Aorta (tissue), 5 donors: ENCODE data around the gene THRSP. TPM values are rescaled to one million over a fixed set of nuclear protein-coding genes. Genes with fewer than 3 reads are reported as not detected.
"Not testable (repeated sequence)": the region's sequence is repeated elsewhere in the genome, so short reads cannot be mapped to it uniquely, and the experiment has no call there.

ENCODE experiments used
- ATAC-seq: fragments of 200-7000 bp; cut with Tn5 transposase; one replicate; pipeline ENCODE4 v1.9.1; 2022; ENCODE audit warnings: moderate library complexity; ENCODE audit not compliant: low FRiP score
- DNase-seq, 2 donors: peaks; one replicate each; pipeline ENCODE4 v3.0.0-alpha.2; 2020
- H3K27ac ChIP-seq, 2 donors: one replicate each; pipeline ENCODE4 v1.5.1; 2013; ENCODE audit warnings: low read length in 2 of 2, mild to moderate bottlenecking in 2 of 2, moderate library complexity in 2 of 2, control low read depth in 1 of 2, inconsistent platforms in 1 of 2, low read depth in 1 of 2
- H3K27me3 ChIP-seq, 2 donors: one replicate each; pipeline ENCODE4 v1.6.1; 2013; ENCODE audit warnings: control low read depth in 1 of 2, low read length in 1 of 2, mild to moderate bottlenecking in 1 of 2, moderate library complexity in 1 of 2; ENCODE audit not compliant: insufficient read depth in 2 of 2, control insufficient read depth in 1 of 2
- H3K36me3 ChIP-seq, 2 donors: one replicate each; pipeline ENCODE4 v1.6.1; 2013; ENCODE audit warnings: control low read depth in 1 of 2, low read length in 1 of 2, mild to moderate bottlenecking in 1 of 2; ENCODE audit not compliant: insufficient read depth in 2 of 2, control insufficient read depth in 1 of 2
- H3K4me1 ChIP-seq, 2 donors: one replicate each; pipeline ENCODE4 v1.6.1; 2013; ENCODE audit warnings: low read length in 2 of 2, control low read depth in 1 of 2, mild to moderate bottlenecking in 1 of 2, moderate library complexity in 1 of 2; ENCODE audit not compliant: insufficient read depth in 2 of 2, control insufficient read depth in 1 of 2
- H3K4me3 ChIP-seq, 2 donors: one replicate each; pipeline ENCODE4 v1.5.1; 2013; ENCODE audit warnings: low read length in 2 of 2, control low read depth in 1 of 2, mild to moderate bottlenecking in 1 of 2
- H3K9me3 ChIP-seq: one replicate; pipeline ENCODE4 v1.6.1; 2013; ENCODE audit warnings: mild to moderate bottlenecking, low read length; ENCODE audit not compliant: control insufficient read depth
- WGBS, 2 donors: extraction: QIAGEN DNeasy Blood & Tissue Kit; methylation state at CpG; one replicate each; pipeline ENCODE4 v1.1.7; 2013; 5-methylcytosine and 5-hydroxymethylcytosine counted together
- intact Hi-C, 2 donors: fragments of 100-400 bp; cut with DNase I; formaldehyde crosslinking; loops; one replicate each; pipeline versions ENCODE4 v1.14.2 to v1.15.0; 2022
- polyA plus RNA-seq, 2 donors: library from polyadenylated mRNA; stranded (reverse); fragments of 200-250 nt; gene quantifications; one replicate each; pipeline ENCODE4 v1.2.3, GENCODE V29; 2013
- total RNA-seq, 2 donors: library from RNA; stranded (reverse); fragmentation: NEBNext Ultra II Directional; extraction: Animal tissue kit (Norgen Biotek cat#: 25700); gene quantifications; one replicate each; pipeline ENCODE4 v1.2.1, GENCODE V29; 2021
- donor health status: healthy with polysubstance abuse.
- donor health status: Bipolar disorder and iron deficiency.
- donor health status: DM: no; HTN: no; CAD: no.
- donor health status: DM: no; HTN: no; CAD: no.
- donor health status: DM: yes; HTN: yes; CAD: no.

THRSP gene
- total and polyA plus RNA-seq, 4 donors: 1.4 to 2.7 TPM; not detected in 2

DNA sequence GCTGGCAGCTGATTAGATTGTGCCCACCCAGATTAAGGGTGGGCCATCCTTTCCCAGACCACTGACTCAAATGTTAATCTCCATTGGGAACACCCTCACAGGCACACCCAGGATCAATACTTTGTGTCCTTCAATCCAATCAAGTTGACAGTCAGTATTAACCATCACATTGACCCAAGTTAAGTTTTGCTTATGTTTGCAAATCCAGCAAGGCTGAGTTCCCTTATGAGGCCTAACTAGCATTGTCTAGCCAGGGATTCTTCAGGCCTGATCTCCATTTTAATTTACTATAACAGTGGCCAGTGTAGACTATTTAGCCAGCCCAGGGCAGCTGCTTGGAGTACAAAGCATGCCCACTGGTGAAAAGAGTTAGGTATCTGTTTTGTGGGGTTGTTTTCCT, 38.3 kb upstream of the THRSP start:
- H3K9me3 ChIP-seq: no peaks in the 10 kb centered on the region
- intact Hi-C loops: no loop called here
- H3K27me3 ChIP-seq: no peaks in the 10 kb centered on the region
- H3K27ac ChIP-seq: no peak overlapping the region
- no peaks in the 10 kb centered on the region for H3K4me1 ChIP-seq
- no peaks in the 10 kb centered on the region for H3K36me3 ChIP-seq
- H3K4me3 ChIP-seq: no peak overlapping the region
- ATAC-seq (no peak), DNase-seq (no peak)

DNA sequence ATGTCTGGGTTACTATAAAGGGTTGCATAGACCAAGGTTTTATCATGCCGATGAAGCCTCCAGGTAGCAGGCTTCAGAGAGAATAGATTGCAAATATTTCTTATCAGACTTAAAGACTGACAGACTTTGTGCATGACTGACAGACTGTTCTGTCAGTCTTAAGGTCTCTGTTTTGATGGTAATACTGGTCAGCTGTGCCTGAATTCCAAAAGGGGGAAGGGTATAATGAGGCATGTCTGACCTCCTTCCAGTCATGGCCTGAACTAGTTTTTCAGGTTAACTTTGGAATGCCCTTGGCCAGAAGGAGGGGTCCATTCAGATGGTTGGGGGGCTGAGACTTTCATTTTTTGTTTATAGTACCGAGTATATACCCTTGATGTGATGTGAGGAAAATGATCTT, 35.9 kb upstream of the THRSP start:
- ATAC-seq: no peak
- intact Hi-C loops: no loop called here
- Histone ChIP-seq H3K4me1 (no peaks in the 10 kb centered on the region), H3K4me3 (no peak overlapping the region), H3K9me3 (no peaks in the 10 kb centered on the region), H3K36me3 (no peaks in the 10 kb centered on the region), H3K27ac (no peak overlapping the region), H3K27me3 (no peaks in the 10 kb centered on the region)
- DNase-seq: no peak
- WGBS, 2 donors: 94 to 98% methylated on average over 2 of the region's 2 CpGs

DNA sequence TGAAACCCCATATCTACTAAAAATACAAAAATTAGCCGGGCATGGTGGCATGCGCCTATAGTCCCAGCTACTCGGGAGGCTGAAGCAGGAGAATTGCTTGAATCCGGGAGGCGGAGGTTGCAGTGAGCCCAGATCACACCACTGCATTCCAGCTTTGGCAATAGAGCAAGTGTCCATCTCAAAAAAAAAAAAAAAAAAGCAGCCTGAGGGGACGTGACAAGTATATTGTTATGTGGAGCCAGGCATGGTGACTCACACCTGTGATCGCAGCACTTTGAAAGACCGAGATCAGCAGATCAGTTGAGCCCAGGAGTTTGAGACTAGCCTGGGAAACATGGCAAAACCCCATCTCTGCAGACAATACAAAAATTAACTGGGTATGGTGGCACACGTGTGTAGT, 35.2 kb upstream of the THRSP start:
- ATAC-seq, DNase-seq, intact Hi-C loops, H3K4me1 ChIP-seq, H3K27me3 ChIP-seq, H3K4me3 ChIP-seq, H3K27ac ChIP-seq, H3K9me3 ChIP-seq, H3K36me3 ChIP-seq: not testable (repeated sequence)
- WGBS, 2 donors: 73 to 78% methylated on average over 9 of the region's 9 CpGs

DNA sequence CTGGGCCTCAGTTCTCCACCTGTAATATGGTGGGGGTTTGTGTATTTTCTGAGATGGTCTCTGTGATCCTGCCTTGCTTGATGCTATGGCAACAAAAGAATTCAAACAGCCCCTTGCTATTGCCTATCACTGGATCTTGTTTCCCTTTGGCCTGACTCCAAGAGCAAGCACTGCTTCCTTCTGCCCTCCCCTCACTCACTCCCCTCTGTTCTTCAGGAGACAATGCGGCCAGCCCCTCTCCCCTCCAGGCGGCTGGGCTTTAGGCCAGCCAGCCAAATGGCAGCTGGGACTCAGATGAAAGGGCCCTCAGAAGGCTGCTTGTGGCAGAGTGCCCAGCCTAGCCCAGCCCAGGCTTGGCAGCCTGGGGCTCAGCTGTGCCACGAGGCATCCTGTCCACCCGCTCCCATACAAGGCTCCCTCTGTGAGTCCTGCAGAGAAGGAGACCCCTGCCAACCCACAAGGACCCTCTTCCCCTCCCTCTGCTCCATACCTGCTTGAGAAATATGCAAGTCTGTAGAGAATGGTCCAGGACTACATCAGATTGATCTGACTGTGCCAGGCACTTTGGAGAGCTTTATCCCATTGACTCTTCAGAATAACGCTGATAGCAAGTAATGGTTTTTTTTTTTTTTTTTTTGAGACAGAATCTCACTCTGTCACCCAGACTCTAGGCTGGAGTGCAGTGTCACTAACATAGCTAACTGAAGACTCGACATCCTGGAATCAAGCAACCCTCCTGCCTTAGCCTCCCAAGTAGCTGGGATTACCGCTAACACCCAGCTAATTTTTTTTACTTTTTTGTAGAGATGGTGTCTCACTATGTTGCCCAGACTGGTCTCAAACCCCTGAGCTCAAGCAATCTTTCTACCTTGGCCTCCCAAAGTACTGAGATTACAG, 33.0 kb upstream of the THRSP start:
- H3K36me3 ChIP-seq: no peaks in the 10 kb centered on the region
- H3K9me3 ChIP-seq: no peaks in the 10 kb centered on the region
- ATAC-seq (peak; percentile 81), DNase-seq (peak; percentile 71 to 82)
- no peaks in the 10 kb centered on the region for H3K27me3 ChIP-seq
- intact Hi-C loops: no loop called here
- no peak overlapping the region for H3K4me3 ChIP-seq
- 15 to 17% methylated on average over 7 of the region's 7 CpGs for WGBS, 2 donors
- H3K4me1 ChIP-seq: no peaks in the 10 kb centered on the region
- no peak overlapping the region for H3K27ac ChIP-seq

DNA sequence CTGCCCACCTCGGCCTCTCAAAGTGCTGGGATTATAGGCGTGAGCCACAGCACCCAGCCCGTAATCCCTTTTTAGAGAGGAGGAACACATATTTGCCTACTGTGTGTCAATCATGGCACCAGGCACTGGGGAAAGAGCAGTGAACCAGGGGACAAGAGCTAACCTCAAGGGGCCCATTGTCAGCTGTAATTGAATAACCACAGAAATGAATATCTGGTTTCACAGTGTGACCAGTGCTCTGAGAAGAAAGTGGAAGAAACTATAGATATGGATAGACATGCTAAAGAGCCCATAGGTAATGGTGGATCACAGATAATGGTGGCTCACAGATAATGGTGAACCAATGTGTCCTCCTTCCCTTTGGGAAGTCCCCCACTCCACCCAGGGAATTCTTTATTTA, 32.0 kb upstream of the THRSP start:
- intact Hi-C loops: no loop called here
- no peaks in the 10 kb centered on the region for H3K27me3 ChIP-seq
- no peaks in the 10 kb centered on the region for H3K9me3 ChIP-seq
- DNase-seq (no peak), ATAC-seq (no peak)
- no peaks in the 10 kb centered on the region for H3K4me1 ChIP-seq
- no peak overlapping the region for H3K4me3 ChIP-seq
- H3K36me3 ChIP-seq: no peaks in the 10 kb centered on the region
- 94 to 97% methylated on average over 3 of the region's 3 CpGs for WGBS, 2 donors
- no peak overlapping the region for H3K27ac ChIP-seq

DNA sequence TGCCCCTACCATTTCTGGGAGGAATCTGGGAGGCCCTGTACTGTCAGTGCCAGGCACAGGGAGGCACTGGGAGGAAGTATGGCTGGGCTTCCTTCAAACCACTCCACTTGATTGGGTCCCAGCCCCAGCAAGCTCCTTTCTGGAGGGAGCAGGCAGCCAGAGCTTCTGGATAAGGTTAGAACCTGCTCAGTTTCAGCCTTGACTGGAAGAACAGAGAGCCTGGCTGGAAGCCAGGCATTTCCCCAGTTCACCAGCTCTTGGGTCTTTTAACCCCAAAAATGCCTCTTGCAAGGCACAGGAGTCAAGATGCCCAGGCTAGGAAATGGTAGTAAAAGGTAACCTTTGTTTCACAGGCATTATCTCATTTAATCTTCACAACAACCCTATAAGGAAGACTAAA, 31.6 kb upstream of the THRSP start:
- intact Hi-C loops: no loop called here
- Histone ChIP-seq H3K27me3 (no peaks in the 10 kb centered on the region), H3K9me3 (no peaks in the 10 kb centered on the region), H3K36me3 (no peaks in the 10 kb centered on the region), H3K4me1 (no peaks in the 10 kb centered on the region), H3K4me3 (no peak overlapping the region), H3K27ac (no peak overlapping the region)
- DNase-seq (no peak), ATAC-seq (no peak)

DNA sequence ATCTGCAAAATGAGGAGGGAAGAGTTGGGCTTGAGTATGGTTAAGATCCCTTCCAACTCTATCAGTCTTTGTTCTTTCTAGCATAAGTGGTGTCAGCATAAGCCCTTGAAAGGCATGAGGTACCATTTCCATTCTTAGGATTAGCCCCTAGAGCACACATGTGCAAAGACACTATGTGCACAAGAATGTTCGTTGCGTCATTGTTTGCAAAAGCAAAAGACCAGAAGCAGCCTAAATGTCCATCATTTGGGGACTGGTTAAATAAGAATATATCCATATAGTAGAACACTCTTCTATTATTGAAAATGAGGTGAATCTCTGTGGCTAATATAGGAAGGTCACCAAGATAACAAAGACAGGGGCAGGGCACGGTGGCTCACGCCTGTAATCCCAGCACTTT, 30.6 kb upstream of the THRSP start:
- ATAC-seq (no peak), DNase-seq (no peak)
- no peak overlapping the region for H3K4me3 ChIP-seq
- H3K4me1 ChIP-seq: no peaks in the 10 kb centered on the region
- WGBS, 2 donors: 73 to 83% methylated on average over 4 of the region's 4 CpGs
- H3K27me3 ChIP-seq: no peaks in the 10 kb centered on the region
- H3K9me3 ChIP-seq: no peaks in the 10 kb centered on the region
- H3K27ac ChIP-seq: no peak overlapping the region
- intact Hi-C loops: no loop called here
- H3K36me3 ChIP-seq: no peaks in the 10 kb centered on the region

DNA sequence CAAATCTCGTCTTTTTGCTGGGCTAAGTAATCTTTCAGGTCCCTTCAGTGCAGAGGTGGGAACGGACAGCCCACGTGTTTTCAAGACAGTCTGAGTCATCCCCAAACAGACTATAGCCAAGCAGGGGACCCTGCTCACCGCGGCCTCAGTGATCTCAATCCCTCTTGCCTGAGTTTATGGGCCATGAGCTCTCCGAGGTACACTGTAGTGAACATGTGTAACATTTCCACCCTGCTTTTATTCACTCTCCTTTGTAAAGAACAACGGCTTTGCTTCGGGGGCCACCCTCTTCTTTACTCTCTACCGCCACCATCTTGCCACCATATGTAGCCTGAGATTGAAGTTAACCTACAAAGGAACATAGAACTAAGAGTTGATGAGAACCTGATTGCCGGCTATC, 29.0 kb upstream of the THRSP start:
- ATAC-seq: no peak
- no peak overlapping the region for H3K27ac ChIP-seq
- DNase-seq: no peak
- intact Hi-C loops: no loop called here
- no peak overlapping the region for H3K4me3 ChIP-seq
- no peaks in the 10 kb centered on the region for H3K9me3 ChIP-seq
- WGBS, 2 donors: 80 to 85% methylated on average over 10 of the region's 10 CpGs
- H3K4me1 ChIP-seq: no peaks in the 10 kb centered on the region
- H3K27me3 ChIP-seq: no peaks in the 10 kb centered on the region
- no peaks in the 10 kb centered on the region for H3K36me3 ChIP-seq

DNA sequence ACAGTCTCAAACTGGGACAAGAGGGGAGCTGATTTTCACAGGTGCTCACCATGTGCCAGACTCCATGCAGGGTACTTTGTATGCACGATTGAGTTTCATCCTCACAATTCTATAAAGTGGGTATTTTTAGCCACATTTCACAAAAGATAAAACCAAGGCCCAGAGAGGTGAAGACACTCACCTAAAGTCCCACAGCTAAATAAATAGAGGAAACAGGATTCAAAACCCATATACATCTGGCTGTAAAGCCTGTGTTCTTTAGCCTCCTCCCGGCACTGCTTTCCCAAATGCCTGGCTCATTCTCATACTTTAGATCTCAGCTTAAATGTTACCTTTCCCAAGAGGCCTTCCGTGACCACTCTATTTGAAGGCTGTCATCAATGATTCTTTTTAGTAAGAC, 27.3 kb upstream of the THRSP start:
- no peak for DNase-seq
- H3K9me3 ChIP-seq: no peaks in the 10 kb centered on the region
- no peaks in the 10 kb centered on the region for H3K36me3 ChIP-seq
- ATAC-seq: no peak
- WGBS, 2 donors: 95 to 97% methylated on average over 3 of the region's 3 CpGs
- H3K27ac ChIP-seq: no peak overlapping the region
- H3K27me3 ChIP-seq: no peaks in the 10 kb centered on the region
- intact Hi-C loops: no loop called here
- H3K4me3 ChIP-seq: no peak overlapping the region
- H3K4me1 ChIP-seq: no peaks in the 10 kb centered on the region
